ENCODE measurements around the gene DEK. TPM values are rescaled to one million over a fixed set of nuclear protein-coding genes. Genes with fewer than 3 reads are reported as not detected.
A peak's percentile ranks its signal among the peaks of the same experiment; 100 is the strongest.

The DEK gene
- total and polyA plus RNA-seq, 8 donors, result 13.8 to 34.1 (median 26.0) TPM

DNA sequence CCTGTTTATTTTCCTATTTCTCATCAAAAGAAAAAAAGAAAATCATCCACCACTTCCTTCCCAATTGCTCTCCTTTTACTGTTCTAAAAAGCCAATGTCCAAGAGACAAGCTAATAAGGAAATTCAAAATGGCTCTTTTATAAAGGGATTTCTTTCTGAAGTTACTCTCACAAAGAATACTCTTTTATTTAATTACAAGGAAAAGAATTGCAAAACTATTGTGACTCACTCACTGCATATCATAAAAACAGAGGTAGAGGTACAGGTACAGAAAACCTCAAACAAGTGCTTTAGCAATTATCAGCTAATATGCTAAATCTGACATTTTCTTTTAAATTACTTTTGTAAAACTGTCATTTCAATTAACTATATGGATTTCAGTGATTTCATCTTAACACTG, 18.1 kb downstream of the DEK start:
- peak; percentile 5 for FAIRE-seq

DNA sequence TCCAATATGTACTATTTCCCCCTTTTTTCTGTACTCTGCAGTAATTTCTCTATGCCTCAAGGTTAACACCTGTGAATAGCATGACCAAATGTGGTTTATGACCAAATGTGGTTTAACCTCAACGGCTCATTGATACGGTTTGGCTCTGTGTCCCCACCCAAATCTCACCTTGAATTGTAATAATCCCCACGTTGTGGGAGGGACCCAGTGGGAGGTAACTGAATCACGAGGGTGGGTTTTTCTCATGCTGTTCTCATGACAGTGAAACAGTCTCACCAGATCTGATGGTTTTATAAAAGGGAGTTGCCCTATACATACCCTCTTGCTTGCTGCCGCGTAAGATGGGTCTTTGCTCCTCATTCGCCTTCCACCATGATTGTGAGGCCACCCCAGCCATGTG, 18.7 kb downstream of the DEK start:
- intact Hi-C loops (cut with DNase I), result no loop called here
- Histone ChIP-seq H3K4me3 (no peak overlapping the region), H3K27ac (no peak overlapping the region), H3K4me1 (no peaks in the 10 kb centered on the region), H3K27me3 (no peaks in the 10 kb centered on the region), H3K9me3 (no peaks in the 10 kb centered on the region), H3K36me3 (peaks cover 0 to 54% (median 5%) of the 10 kb centered on the region in 3 donors)
- WGBS, 2 donors, result 86 to 92% methylated on average over 7 of the region's 7 CpGs
- no peak for ATAC-seq
- DNase-seq, result no peak
- TF ChIP-seq, protein P1, sequence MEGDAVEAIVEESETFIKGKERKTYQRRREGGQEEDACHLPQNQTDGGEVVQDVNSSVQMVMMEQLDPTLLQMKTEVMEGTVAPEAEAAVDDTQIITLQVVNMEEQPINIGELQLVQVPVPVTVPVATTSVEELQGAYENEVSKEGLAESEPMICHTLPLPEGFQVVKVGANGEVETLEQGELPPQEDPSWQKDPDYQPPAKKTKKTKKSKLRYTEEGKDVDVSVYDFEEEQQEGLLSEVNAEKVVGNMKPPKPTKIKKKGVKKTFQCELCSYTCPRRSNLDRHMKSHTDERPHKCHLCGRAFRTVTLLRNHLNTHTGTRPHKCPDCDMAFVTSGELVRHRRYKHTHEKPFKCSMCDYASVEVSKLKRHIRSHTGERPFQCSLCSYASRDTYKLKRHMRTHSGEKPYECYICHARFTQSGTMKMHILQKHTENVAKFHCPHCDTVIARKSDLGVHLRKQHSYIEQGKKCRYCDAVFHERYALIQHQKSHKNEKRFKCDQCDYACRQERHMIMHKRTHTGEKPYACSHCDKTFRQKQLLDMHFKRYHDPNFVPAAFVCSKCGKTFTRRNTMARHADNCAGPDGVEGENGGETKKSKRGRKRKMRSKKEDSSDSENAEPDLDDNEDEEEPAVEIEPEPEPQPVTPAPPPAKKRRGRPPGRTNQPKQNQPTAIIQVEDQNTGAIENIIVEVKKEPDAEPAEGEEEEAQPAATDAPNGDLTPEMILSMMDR (IDR thresholded peaks at IDR 0.05), result no peak
- no peak for FAIRE-seq

More for the DNA sequence above, 18.1 kb downstream of the DEK start:
- intact Hi-C loops (cut with DNase I), result no loop called here
- DNase-seq (no peak), ATAC-seq (no peak)
- TF ChIP-seq, protein P1 (IDR thresholded peaks at IDR 0.05), result no peak
- Histone ChIP-seq H3K4me3 (no peak overlapping the region), H3K36me3 (peaks cover 0 to 59% (median 5%) of the 10 kb centered on the region in 3 donors), H3K27me3 (no peaks in the 10 kb centered on the region), H3K9me3 (no peaks in the 10 kb centered on the region), H3K27ac (no peak overlapping the region), H3K4me1 (no peaks in the 10 kb centered on the region)

- no peaks in the 10 kb centered on the region for H3K4me1 ChIP-seq
- intact Hi-C loops (cut with DNase I), result no loop called here
- H3K4me3 ChIP-seq, result no peak overlapping the region
- no peaks in the 10 kb centered on the region for H3K9me3 ChIP-seq
- H3K27me3 ChIP-seq, result no peaks in the 10 kb centered on the region
- peaks cover 0 to 54% (median 5%) of the 10 kb centered on the region in 3 donors for H3K36me3 ChIP-seq
- no peak for DNase-seq
- 91 to 94% methylated on average over 1 of the region's 1 CpG for WGBS, 2 donors
- H3K27ac ChIP-seq, result no peak overlapping the region
- FAIRE-seq, result no peak
- no peak for ATAC-seq
- TF ChIP-seq, protein P1 (IDR thresholded peaks at IDR 0.05), result no peak
Observed at GRCh38 chr6:18245079-18245478, 19.3 kb downstream of the DEK start.

GRCh38 chr6:18244251-18244650, 20.1 kb downstream of the DEK start:
- WGBS, 2 donors, result 87 to 92% methylated on average over 2 of the region's 2 CpGs
- TF ChIP-seq, protein P1 (IDR thresholded peaks at IDR 0.05), result no peak
- DNase-seq (no peak), FAIRE-seq (no peak), ATAC-seq (no peak)
- Histone ChIP-seq H3K36me3 (peaks cover 0 to 50% (median 5%) of the 10 kb centered on the region in 3 donors), H3K4me3 (no peak overlapping the region), H3K27me3 (no peaks in the 10 kb centered on the region), H3K4me1 (no peaks in the 10 kb centered on the region), H3K9me3 (no peaks in the 10 kb centered on the region), H3K27ac (no peak overlapping the region)
- intact Hi-C loops (cut with DNase I), result no loop called here

- TF ChIP-seq, protein P1 (IDR thresholded peaks at IDR 0.05), result no peak
- H3K9me3 ChIP-seq, result no peaks in the 10 kb centered on the region
- no peak overlapping the region for H3K27ac ChIP-seq
- ATAC-seq, result peak in 2 of 4 donors; percentile 34 to 37
- WGBS, 2 donors, result 48 to 51% methylated on average over 3 of the region's 3 CpGs
- no peak for DNase-seq
- peaks cover 0 to 42% (median 5%) of the 10 kb centered on the region in 3 donors for H3K36me3 ChIP-seq
- intact Hi-C loops (cut with DNase I), result no loop called here
- no peaks in the 10 kb centered on the region for H3K27me3 ChIP-seq
- FAIRE-seq, result no peak
- H3K4me3 ChIP-seq, result no peak overlapping the region
- no peaks in the 10 kb centered on the region for H3K4me1 ChIP-seq
Observed at GRCh38 chr6:18243302-18243893, 20.9 kb downstream of the DEK start.

Measured in pancreas (tissue), 10 donors.